K562 (cell line): ENCODE data around the gene CMBL. TPM values are rescaled to one million over a fixed set of nuclear protein-coding genes. Genes with fewer than 3 reads are reported as not detected.
A peak's percentile ranks its signal among the peaks of the same experiment; 100 is the strongest.

Source experiments
- BMI1 ChIP-seq: fragments of 150-350 bp; IDR thresholded peaks from 2 replicates; pipeline ENCODE4 v1.6.1; 2014; ENCODE audit warnings: low read length
- CTCFL ChIP-seq: IDR thresholded peaks from 2 replicates; pipeline ENCODE4 v1.6.1; 2011; ENCODE audit warnings: borderline replicate concordance, low read depth, mild to moderate bottlenecking, moderate library complexity, low read length; ENCODE audit not compliant: insufficient read depth, poor library complexity, severe bottlenecking
- E2F6 ChIP-seq, 2 experiments: IDR thresholded peaks; 2 replicates each; pipeline ENCODE4 v1.6.1; 2011; ENCODE audit warnings: borderline replicate concordance in 1 of 2, control low read depth in 1 of 2, low read depth in 1 of 2, low read length in 1 of 2, mild to moderate bottlenecking in 1 of 2, mixed read lengths in 1 of 2, moderate library complexity in 1 of 2; ENCODE audit not compliant: insufficient read depth in 1 of 2, insufficient read length in 1 of 2, poor library complexity in 1 of 2, severe bottlenecking in 1 of 2; ENCODE audit errors: extremely low read depth in 1 of 2
- E2F8 ChIP-seq: fragments of 450-650 bp; IDR thresholded peaks from 2 replicates; pipeline ENCODE4 v1.7.1; 2018; ENCODE audit warnings: mild to moderate bottlenecking, low read depth; ENCODE audit not compliant: partially characterized antibody
- E4F1 ChIP-seq: fragments of 250-450 bp; sonication (Bioruptor Pico); IDR thresholded peaks from 2 replicates; pipeline ENCODE4 v1.5.0; 2021; ENCODE audit warnings: mild to moderate bottlenecking, borderline replicate concordance
- GTF2E2 ChIP-seq: fragments of 200-800 bp; sonication (Bioruptor generic); IDR thresholded peaks from 2 replicates; pipeline ENCODE4 v1.6.1; 2016; ENCODE audit warnings: missing genetic modification characterization, missing compliant biosample characterization
- HNRNPLL ChIP-seq: fragments of 200-400 bp; formaldehyde crosslinking; IDR thresholded peaks from 2 replicates; pipeline ENCODE4 v1.6.1; 2017; ENCODE audit warnings: low read length, low read depth, mild to moderate bottlenecking; ENCODE audit not compliant: poor library complexity, severe bottlenecking
- KLF13 ChIP-seq: fragments of 450-650 bp; IDR thresholded peaks from 2 replicates; pipeline ENCODE4 v1.6.1; 2016; ENCODE audit warnings: missing genetic modification characterization, low read depth, mild to moderate bottlenecking, missing compliant biosample characterization, moderate library complexity, borderline replicate concordance
- RBM15 ChIP-seq: fragments of 200-400 bp; formaldehyde crosslinking; IDR thresholded peaks from 2 replicates; pipeline ENCODE4 v1.6.1; 2018; ENCODE audit warnings: mild to moderate bottlenecking, low read length, moderate library complexity; ENCODE audit not compliant: insufficient read depth
- SMARCE1 ChIP-seq: fragments of 450-650 bp; IDR thresholded peaks from 2 replicates; pipeline ENCODE4 v1.7.1; 2016; ENCODE audit warnings: mild to moderate bottlenecking
- SNIP1 ChIP-seq: fragments of 450-650 bp; IDR thresholded peaks from 2 replicates; pipeline ENCODE4 v1.7.1; 2017; ENCODE audit warnings: low read depth, mild to moderate bottlenecking
- ZBTB34 ChIP-seq: fragments of 250-450 bp; sonication (Bioruptor Pico); IDR thresholded peaks from 2 replicates; pipeline ENCODE4 v1.8.0; 2021; ENCODE audit warnings: mild to moderate bottlenecking, moderate library complexity
- ZNF445 ChIP-seq: fragments of 250-450 bp; sonication (Bioruptor Pico); IDR thresholded peaks from 2 replicates; pipeline ENCODE4 v1.4.0; 2020; ENCODE audit warnings: low read depth, mild to moderate bottlenecking, moderate library complexity
- polyA plus RNA-seq, 8 experiments: library from polyadenylated mRNA; depleted of rRNA in 4 of 8; stranded (reverse) in 5 of 8; unstranded in 3 of 8; fragments of >200 nt; fragmentation: Nextera tagmentation in 2 of 8; fragmentation: Illumina TruSeq in 1 of 8; extraction: Ambion mirVana in 2 of 8; extraction: Trizol in 1 of 8; gene quantifications; 2 replicates each; pipeline versions ENCODE4 v1.2.1 to v1.2.3, GENCODE V29; 2011 to 2014; ENCODE audit warnings: inconsistent platforms in 1 of 8, missing spikeins in 1 of 8
- total RNA-seq, 7 experiments: library from RNA; depleted of rRNA in 6 of 7; stranded (reverse); fragments of >200 nt in 6 of 7; fragmentation: Illumina TruSeq in 2 of 7; extraction: Trizol in 2 of 7; gene quantifications; 2 replicates each; pipeline versions ENCODE4 v1.2.1 to v1.2.3, GENCODE V29; 2011 to 2021; ENCODE audit warnings: low replicate concordance in 1 of 7

CMBL gene
- total and polyA plus RNA-seq, 9 of the 15 experiments (the other 6 are each of a cell fraction or from before 2014, with no cell fraction given), result 22.6 to 192 (median 71.1) TPM

- TF ChIP-seq E2F8 (no peak), CTCFL (peak; percentile 60), GTF2E2 (tag) (no peak), RBM15 (no peak), SMARCE1 (peak; percentile 85; the same call in 1 of the 2 replicates), ZBTB34 (CRISPR knock-in tag) (no peak), HNRNPLL (no peak), E2F6 (IDR thresholded peaks at IDR 0.05; ENCODE audit: borderline replicate concordance in 1 of 2, extremely low read depth in 1 of 2, insufficient read depth in 1 of 2, insufficient read length in 1 of 2, low read depth in 1 of 2, low read length in 1 of 2, poor library complexity in 1 of 2, severe bottlenecking in 1 of 2) (peak in 1 of 2 experiments; percentile 44), BMI1 (no peak), KLF13 (tag) (no peak), E4F1 (no peak), ZNF445 (CRISPR knock-in tag) (no peak), SNIP1 (no peak)
Measured at GRCh38 chr5:10319202-10319851, 11.6 kb upstream of the CMBL start (continued).
